ENCODE results near the gene ZSCAN26.

GRCh38 chr6:28315628-28316027 lies 48.7 kb downstream of the ZSCAN26 start:
- no peak for TF ChIP-seq CTCF (IDR thresholded peaks at IDR 0.05)
- TF ChIP-seq POLR2AphosphoS5 (IDR thresholded peaks at IDR 0.05), result no peak

Data from suprapubic skin (tissue), 3 donors.